CD14-positive monocyte (primary cell): Measurements from ENCODE around the gene GLIPR1L1. TPM values are rescaled to one million over a fixed set of nuclear protein-coding genes. Genes with fewer than 3 reads are reported as not detected.

Experiments used
- DNase-seq, 3 donors: peaks; one replicate each; pipeline ENCODE4 v3.0.0-alpha.2; 2011 to 2022
- H2AFZ ChIP-seq: 2 replicates; pipeline ENCODE4 v1.6.0; 2012; ENCODE audit warnings: mild to moderate bottlenecking, low read depth, low read length, inconsistent platforms; ENCODE audit not compliant: insufficient read depth, poor library complexity, severe bottlenecking
- H3K27ac ChIP-seq, 2 donors: 1 replicate in 1 of 2; 2 replicates in 1 of 2; pipeline ENCODE4 v1.5.1; 2012 to 2013; ENCODE audit warnings: low read length in 2 of 2, control low read depth in 1 of 2, inconsistent platforms in 1 of 2, low read depth in 1 of 2, mild to moderate bottlenecking in 1 of 2
- H3K27me3 ChIP-seq, 2 donors: one replicate each; pipeline versions ENCODE4 v1.6.0 to v1.6.1; 2011 to 2013; ENCODE audit warnings: low read length in 2 of 2; ENCODE audit not compliant: control insufficient read depth in 2 of 2, insufficient read depth in 2 of 2
- H3K36me3 ChIP-seq, 2 donors: replicated peaks in 1 of 2; 1 replicate in 1 of 2; 2 replicates in 1 of 2; pipeline versions ENCODE4 v1.5.1 to v1.6.1; 2012 to 2013; ENCODE audit warnings: low read length in 2 of 2, control low read depth in 1 of 2, inconsistent platforms in 1 of 2, mild to moderate bottlenecking in 1 of 2; ENCODE audit not compliant: insufficient read depth in 2 of 2, control insufficient read depth in 1 of 2
- H3K4me1 ChIP-seq, 2 donors: 1 replicate in 1 of 2; 2 replicates in 1 of 2; pipeline versions ENCODE4 v1.5.1 to v1.6.1; 2012 to 2013; ENCODE audit warnings: low read length in 2 of 2, control low read depth in 1 of 2, inconsistent platforms in 1 of 2, mild to moderate bottlenecking in 1 of 2, moderate library complexity in 1 of 2; ENCODE audit not compliant: insufficient read depth in 2 of 2, control insufficient read depth in 1 of 2
- H3K4me2 ChIP-seq: replicated peaks from 2 replicates; pipeline ENCODE3; 2012; ENCODE audit warnings: low read length, moderate library complexity, mild to moderate bottlenecking; ENCODE audit not compliant: poor library complexity, severe bottlenecking; ENCODE audit errors: extremely low read depth
- H3K4me3 ChIP-seq, 3 experiments: fragments of 200-600 bp in 1 of 3; sonication (generic) in 1 of 3; replicated peaks in 1 of 3; 1 replicate in 2 of 3; 2 replicates in 1 of 3; pipeline ENCODE4 v1.5.1; 2011 to 2013; ENCODE audit warnings: low read length in 3 of 3, mild to moderate bottlenecking in 3 of 3, control low read depth in 2 of 3, low read depth in 2 of 3, inconsistent platforms in 1 of 3, moderate library complexity in 1 of 3
- H3K79me2 ChIP-seq: 2 replicates; pipeline ENCODE4 v1.6.0; 2012; ENCODE audit warnings: mild to moderate bottlenecking, control low read depth, inconsistent platforms, low read length, moderate library complexity; ENCODE audit not compliant: insufficient read depth
- H3K9ac ChIP-seq: 2 replicates; pipeline ENCODE4 v1.6.0; 2017; ENCODE audit warnings: low read length, mild to moderate bottlenecking; ENCODE audit not compliant: insufficient read depth, poor library complexity, severe bottlenecking
- H3K9me3 ChIP-seq, 2 donors: replicated peaks in 1 of 2; 1 replicate in 1 of 2; 2 replicates in 1 of 2; pipeline versions ENCODE4 v1.5.1 to v1.6.1; 2012 to 2013; ENCODE audit warnings: low read length in 2 of 2, control low read depth in 1 of 2; ENCODE audit not compliant: control insufficient read depth in 1 of 2, insufficient read depth in 1 of 2
- H4K20me1 ChIP-seq: 2 replicates; pipeline ENCODE4 v1.6.0; 2012; ENCODE audit warnings: mild to moderate bottlenecking, low read length, control low read depth, moderate library complexity; ENCODE audit not compliant: insufficient read depth
- H3K27ac Mint-ChIP-seq, 7 donors: one replicate each; pipeline ENCODE4 v1.8.0; 2020; ENCODE audit warnings: mild to moderate bottlenecking in 7 of 7, mixed read lengths in 7 of 7, moderate library complexity in 6 of 7, inconsistent platforms in 2 of 7
- H3K27me3 Mint-ChIP-seq, 3 donors: one replicate each; pipeline ENCODE4 v1.8.0; 2021 to 2022; ENCODE audit warnings: low read depth in 3 of 3, mild to moderate bottlenecking in 3 of 3, mixed read lengths in 3 of 3, moderate library complexity in 3 of 3, inconsistent platforms in 1 of 3
- H3K36me3 Mint-ChIP-seq, 2 donors: one replicate each; pipeline ENCODE4 v1.8.0; 2020; ENCODE audit warnings: mixed read lengths in 2 of 2, inconsistent platforms in 1 of 2, mild to moderate bottlenecking in 1 of 2
- H3K4me1 Mint-ChIP-seq: one replicate; pipeline ENCODE4 v1.8.0; 2020; ENCODE audit warnings: mild to moderate bottlenecking, mixed read lengths
- H3K4me3 Mint-ChIP-seq, 2 donors: one replicate each; pipeline ENCODE4 v1.8.0; 2020; ENCODE audit warnings: mild to moderate bottlenecking in 2 of 2, mixed read lengths in 2 of 2, moderate library complexity in 1 of 2
- H3K9me3 Mint-ChIP-seq, 7 donors: one replicate each; pipeline ENCODE4 v1.8.0; 2020 to 2022; ENCODE audit warnings: mixed read lengths in 7 of 7, mild to moderate bottlenecking in 6 of 7, moderate library complexity in 6 of 7, inconsistent platforms in 2 of 7
- intact Hi-C, 2 donors: fragments of 100-400 bp; cut with micrococcal nuclease; formaldehyde crosslinking; loops; one replicate each; pipeline versions ENCODE4 v1.15.0 to v1.15.1; 2023
- polyA plus RNA-seq, 3 donors: library from polyadenylated mRNA; depleted of rRNA in 1 of 3; unstranded in 2 of 3; stranded (reverse) in 1 of 3; fragments of 300-500 nt in 2 of 3; fragments of >200 nt in 1 of 3; fragmentation: Illumina TruSeq in 2 of 3; gene quantifications; 1 replicate in 2 of 3; 2 replicates in 1 of 3; pipeline ENCODE4 v1.2.3, GENCODE V29; 2012 to 2021
- TF ChIP-seq, protein P1 (sequence below): fragments of 200-600 bp; IDR thresholded peaks from one replicate; pipeline ENCODE4 v1.8.0; 2022; ENCODE audit warnings: antibody characterized with exemption, mild to moderate bottlenecking

The GLIPR1L1 gene
- polyA plus RNA-seq, 3 donors, result not detected

DNA sequence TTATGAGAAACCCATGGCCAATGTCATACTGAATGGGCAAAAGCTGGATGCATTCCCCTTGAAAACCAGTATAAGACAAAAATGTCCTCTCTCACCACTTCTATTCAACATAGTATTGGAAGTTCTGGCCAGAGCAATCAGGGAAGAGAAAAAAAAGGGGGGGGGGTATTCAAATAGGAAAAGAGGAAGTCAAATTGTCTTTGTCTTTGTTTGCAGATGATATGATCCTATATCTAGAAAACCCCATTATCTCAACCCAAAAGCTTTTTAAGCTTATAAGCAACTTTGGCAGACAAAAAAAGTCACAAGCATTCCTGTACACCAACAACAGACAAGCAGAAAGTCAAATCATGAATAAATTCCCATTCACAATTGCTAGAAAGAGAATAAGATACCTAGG, 19.5 kb downstream of the GLIPR1L1 start:
- Mint-ChIP-seq H3K4me3 (no peak overlapping the region), H3K9me3 (peaks cover 0 to 22% (median 11%) of the 10 kb centered on the region in 7 donors), H3K4me1 (peaks cover 2% of the 10 kb centered on the region), H3K27ac (no peak overlapping the region), H3K27me3 (peaks cover 0 to 3% (median 1%) of the 10 kb centered on the region in 3 donors), H3K36me3 (no peaks in the 10 kb centered on the region)
- Histone ChIP-seq H3K79me2 (no peaks in the 10 kb centered on the region), H3K4me2 (no peak overlapping the region), H3K36me3 (no peaks in the 10 kb centered on the region), H3K9ac (no peak overlapping the region), H3K27ac (no peak overlapping the region), H3K9me3 (no peaks in the 10 kb centered on the region), H2AFZ (no peak overlapping the region), H3K27me3 (no peaks in the 10 kb centered on the region), H3K4me3 (no peak overlapping the region), H4K20me1 (no peaks in the 10 kb centered on the region), H3K4me1 (no peaks in the 10 kb centered on the region)
- TF ChIP-seq, protein P1, sequence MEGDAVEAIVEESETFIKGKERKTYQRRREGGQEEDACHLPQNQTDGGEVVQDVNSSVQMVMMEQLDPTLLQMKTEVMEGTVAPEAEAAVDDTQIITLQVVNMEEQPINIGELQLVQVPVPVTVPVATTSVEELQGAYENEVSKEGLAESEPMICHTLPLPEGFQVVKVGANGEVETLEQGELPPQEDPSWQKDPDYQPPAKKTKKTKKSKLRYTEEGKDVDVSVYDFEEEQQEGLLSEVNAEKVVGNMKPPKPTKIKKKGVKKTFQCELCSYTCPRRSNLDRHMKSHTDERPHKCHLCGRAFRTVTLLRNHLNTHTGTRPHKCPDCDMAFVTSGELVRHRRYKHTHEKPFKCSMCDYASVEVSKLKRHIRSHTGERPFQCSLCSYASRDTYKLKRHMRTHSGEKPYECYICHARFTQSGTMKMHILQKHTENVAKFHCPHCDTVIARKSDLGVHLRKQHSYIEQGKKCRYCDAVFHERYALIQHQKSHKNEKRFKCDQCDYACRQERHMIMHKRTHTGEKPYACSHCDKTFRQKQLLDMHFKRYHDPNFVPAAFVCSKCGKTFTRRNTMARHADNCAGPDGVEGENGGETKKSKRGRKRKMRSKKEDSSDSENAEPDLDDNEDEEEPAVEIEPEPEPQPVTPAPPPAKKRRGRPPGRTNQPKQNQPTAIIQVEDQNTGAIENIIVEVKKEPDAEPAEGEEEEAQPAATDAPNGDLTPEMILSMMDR, result no peak
- DNase-seq, result no peak
- intact Hi-C loops, result no loop called here

DNA sequence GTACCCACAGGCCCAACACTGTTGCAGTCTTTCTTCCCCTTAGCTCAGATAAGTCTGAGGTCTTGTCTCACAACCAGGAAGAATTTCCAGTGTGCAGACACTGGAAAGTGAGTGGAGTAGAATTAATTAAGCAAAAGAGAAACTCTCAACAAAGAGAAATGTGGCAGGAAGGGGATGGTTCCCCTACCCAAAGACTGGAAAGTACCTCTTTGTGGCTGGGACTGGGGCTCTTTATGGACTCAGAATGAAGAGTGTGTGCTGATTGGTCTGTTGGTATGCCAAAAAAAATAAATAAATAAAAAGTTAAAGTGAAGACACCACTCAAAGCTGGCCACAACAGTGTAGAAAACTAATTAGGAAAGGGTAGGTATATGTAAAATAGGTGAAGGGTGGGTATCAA, 26.4 kb downstream of the GLIPR1L1 start:
- H3K27me3 Mint-ChIP-seq, result peaks cover 0 to 2% (median 0%) of the 10 kb centered on the region in 3 donors
- peaks cover 0 to 3% of the 10 kb centered on the region in 2 donors for H3K9me3 ChIP-seq
- no peaks in the 10 kb centered on the region for H4K20me1 ChIP-seq
- no peak overlapping the region for H3K4me3 Mint-ChIP-seq
- DNase-seq, result no peak
- no peaks in the 10 kb centered on the region for H3K36me3 Mint-ChIP-seq
- intact Hi-C loops, result no loop called here
- H3K4me1 Mint-ChIP-seq, result peaks cover 12% of the 10 kb centered on the region
- no peaks in the 10 kb centered on the region for H3K27me3 ChIP-seq
- H3K27ac ChIP-seq, result no peak overlapping the region
- TF ChIP-seq, protein P1, result no peak
- H2AFZ ChIP-seq, result no peak overlapping the region
- H3K4me2 ChIP-seq, result no peak overlapping the region
- no peak overlapping the region for H3K4me3 ChIP-seq
- H3K9me3 Mint-ChIP-seq, result peaks cover 0 to 9% (median 3%) of the 10 kb centered on the region in 7 donors
- H3K79me2 ChIP-seq, result no peaks in the 10 kb centered on the region
- H3K27ac Mint-ChIP-seq, result no peak overlapping the region
- H3K36me3 ChIP-seq, result no peaks in the 10 kb centered on the region
- H3K4me1 ChIP-seq, result peaks cover 4 to 8% of the 10 kb centered on the region in 2 donors
- H3K9ac ChIP-seq, result no peak overlapping the region
